GM10248 (cell line): ENCODE data around the gene SLC25A26.

Experiments
- CTCF ChIA-PET: fragments of 300-600 bp; sonication (Branson Sonifier 250); formaldehyde crosslinking; extraction: SDS; loops from one replicate; lab custom pipeline; 2021; ENCODE audit warnings: antibody characterized with exemption; lab: Yijun Ruan, JAX
- POLR2A ChIA-PET: fragments of 350-650 bp; sonication (Branson Sonifier 250); formaldehyde crosslinking; extraction: SDS; loops from one replicate; lab custom pipeline; 2020; ENCODE audit warnings: antibody characterized with exemption; lab: Yijun Ruan, JAX
- DNase-seq: peaks from one replicate; pipeline ENCODE4 v3.0.0; 2012; ENCODE audit errors: extremely low spot score
- CTCF ChIP-seq: IDR thresholded peaks from 2 replicates; pipeline ENCODE4 v1.5.1; 2012; ENCODE audit warnings: mild to moderate bottlenecking, low read depth; ENCODE audit errors: extremely low read depth, missing control alignments, control extremely low read depth

The SLC25A26 gene

GRCh38 chr3:66425576-66426114 lies 204.8 kb downstream of the SLC25A26 start:
- ChIA-PET POLR2A (no interaction called here), CTCF (interaction anchor here (0.9 to 3.0 kb wide), 6 partner anchors 9 to 396 kb away, joined by 3 to 15 read pairs (median 4); no protein-coding TSS in a partner anchor)
- DNase-seq = no peak
- TF ChIP-seq CTCF = no peak

- CTCF ChIA-PET = interaction anchor here (3.0 kb wide), 1 partner anchor 18 kb away, joined by 15 read pairs; no protein-coding TSS in a partner anchor
- no peak for TF ChIP-seq CTCF
- DNase-seq = no peak
- POLR2A ChIA-PET = no interaction called here
These were observed 205.3 kb downstream of the SLC25A26 start for GRCh38 chr3:66426135-66426534.

DNA sequence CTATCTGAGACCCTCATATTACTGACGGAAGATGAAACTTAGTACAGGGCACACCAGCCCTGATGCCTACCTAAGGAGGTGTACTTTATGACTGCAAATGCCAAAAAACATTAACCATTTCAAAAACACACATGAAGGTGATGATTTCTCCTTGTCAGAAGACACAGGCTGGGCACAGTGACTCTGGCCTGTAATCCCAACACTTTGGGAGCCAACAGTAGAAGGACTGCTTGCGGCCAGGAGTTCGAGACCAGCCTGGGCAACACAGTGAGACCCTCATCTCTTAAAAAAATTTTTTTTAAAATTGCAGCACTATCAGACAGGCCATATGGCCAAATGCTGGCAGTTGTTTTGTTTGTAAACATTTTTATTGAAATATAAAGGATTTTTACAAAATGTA lies 206.6 kb downstream of the SLC25A26 start:
- POLR2A ChIA-PET = interaction anchor here (0.6 kb wide), 1 partner anchor 56 kb away, joined by 3 read pairs; no protein-coding TSS in a partner anchor
- DNase-seq = no peak
- no peak for TF ChIP-seq CTCF
- CTCF ChIA-PET = no interaction called here

DNA sequence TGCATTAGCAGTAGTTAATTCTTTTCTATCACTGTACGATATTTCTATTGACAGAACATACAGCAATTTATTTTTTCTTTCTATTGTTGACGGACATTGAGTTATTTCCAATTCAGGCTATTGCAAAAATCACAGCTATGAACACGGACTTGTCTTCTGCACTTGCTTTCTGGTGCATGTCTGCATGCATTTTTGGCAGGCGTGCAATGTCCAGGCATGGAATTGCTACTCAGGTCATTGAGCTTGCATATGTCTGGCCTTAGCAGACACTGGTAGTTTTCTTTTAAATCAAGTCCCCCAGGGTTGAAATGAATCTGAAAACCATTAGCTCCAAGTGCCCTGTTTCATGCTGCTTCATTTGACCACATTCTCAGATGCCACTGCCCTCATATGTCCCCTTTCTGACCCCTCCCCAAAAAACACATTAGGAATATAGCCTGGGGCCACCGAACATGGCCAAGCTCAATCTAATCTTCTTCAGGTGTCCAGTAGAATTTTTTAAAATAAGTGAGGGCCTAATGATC lies 207.2 kb downstream of the SLC25A26 start:
- no peak for DNase-seq
- ChIA-PET POLR2A (interaction anchor here (0.6 kb wide), 1 partner anchor 55 kb away, joined by 3 read pairs; no protein-coding TSS in a partner anchor), CTCF (interaction anchor here (0.7 to 1.3 kb wide), 2 partner anchors 9 to 20 kb away, joined by 3 read pairs; no protein-coding TSS in a partner anchor)
- TF ChIP-seq CTCF = no peak
